ENCODE measurements around the gene C15orf39.

Gene C15orf39

DNA sequence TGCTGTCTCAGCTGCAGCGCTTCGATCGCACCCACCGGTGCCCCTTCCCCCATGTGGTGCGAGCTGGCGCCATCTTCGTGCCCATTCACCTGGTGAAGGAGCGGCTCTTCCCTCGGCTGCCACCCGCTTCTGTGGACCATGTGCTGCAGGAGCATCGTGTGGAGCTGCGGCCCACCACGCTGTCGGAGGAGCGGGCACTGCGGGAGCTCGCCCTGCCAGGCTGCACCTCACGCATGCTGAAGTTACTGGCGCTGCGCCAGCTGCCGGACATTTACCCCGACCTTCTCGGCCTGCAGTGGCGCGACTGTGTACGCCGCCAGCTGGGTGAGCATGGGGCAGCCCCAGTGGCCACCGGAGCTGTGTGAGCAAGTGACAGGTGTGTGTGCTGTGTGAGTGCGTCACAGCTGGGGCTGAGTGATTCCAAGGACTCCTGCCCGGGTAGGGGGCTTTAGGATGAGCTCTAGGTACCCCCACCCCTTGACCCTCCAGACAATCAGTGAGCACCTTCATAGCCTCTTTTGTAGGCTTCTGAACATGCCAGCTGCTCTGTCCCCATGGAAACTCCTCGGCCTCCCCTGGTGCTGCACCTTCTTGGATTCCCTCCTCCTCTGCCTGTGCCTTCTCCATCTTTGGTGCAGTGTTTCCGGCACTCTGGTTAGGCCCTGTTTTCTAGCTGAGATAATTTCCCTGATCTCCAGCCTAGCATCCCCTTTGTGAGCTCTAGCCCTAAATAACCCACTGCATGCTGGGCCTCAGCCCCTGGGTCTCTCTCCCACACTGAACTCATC lies 7.0 kb downstream of the C15orf39 start:
- TF ChIP-seq ZNF324 (tag by site-specific recombination; IDR thresholded peaks at IDR 0.05) (no peak), ZNF624 (tag by site-specific recombination; IDR thresholded peaks at IDR 0.05) (no peak), ZBTB7A (tag by site-specific recombination; IDR thresholded peaks at IDR 0.05; ENCODE audit: low read depth) (no peak), ZBTB21 (tag by site-specific recombination; IDR thresholded peaks at IDR 0.05) (no peak)
- TF ChIP-seq, protein P1, sequence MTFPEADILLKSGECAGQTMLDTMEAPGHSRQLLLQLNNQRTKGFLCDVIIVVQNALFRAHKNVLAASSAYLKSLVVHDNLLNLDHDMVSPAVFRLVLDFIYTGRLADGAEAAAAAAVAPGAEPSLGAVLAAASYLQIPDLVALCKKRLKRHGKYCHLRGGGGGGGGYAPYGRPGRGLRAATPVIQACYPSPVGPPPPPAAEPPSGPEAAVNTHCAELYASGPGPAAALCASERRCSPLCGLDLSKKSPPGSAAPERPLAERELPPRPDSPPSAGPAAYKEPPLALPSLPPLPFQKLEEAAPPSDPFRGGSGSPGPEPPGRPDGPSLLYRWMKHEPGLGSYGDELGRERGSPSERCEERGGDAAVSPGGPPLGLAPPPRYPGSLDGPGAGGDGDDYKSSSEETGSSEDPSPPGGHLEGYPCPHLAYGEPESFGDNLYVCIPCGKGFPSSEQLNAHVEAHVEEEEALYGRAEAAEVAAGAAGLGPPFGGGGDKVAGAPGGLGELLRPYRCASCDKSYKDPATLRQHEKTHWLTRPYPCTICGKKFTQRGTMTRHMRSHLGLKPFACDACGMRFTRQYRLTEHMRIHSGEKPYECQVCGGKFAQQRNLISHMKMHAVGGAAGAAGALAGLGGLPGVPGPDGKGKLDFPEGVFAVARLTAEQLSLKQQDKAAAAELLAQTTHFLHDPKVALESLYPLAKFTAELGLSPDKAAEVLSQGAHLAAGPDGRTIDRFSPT (tag by site-specific recombination; IDR thresholded peaks at IDR 0.05) = peak; percentile 70; the same call in 1 of the 2 replicates
- H3K4me3 ChIP-seq (ENCODE audit: low read depth, low read length) = no peak overlapping the region
- no peak overlapping the region for H3K27ac ChIP-seq (ENCODE audit: extremely low read depth, low read depth, low read length)
- no peaks in the 10 kb centered on the region for H3K9me3 ChIP-seq (ENCODE audit: control insufficient read depth, insufficient read depth, low read depth, low read length)
- ChIA-PET POLR2A (interaction anchor here (0.6 to 1.3 kb wide), 7 partner anchors 8 to 696 kb away, joined by 3 to 5 read pairs (median 3); partner anchors contain the start of genes PPCDC and RPP25), CTCF (interaction anchor here (0.6 to 3.9 kb wide), 6 partner anchors 98 to 568 kb away, joined by 3 to 27 read pairs (median 4); no protein-coding TSS in a partner anchor)
- H3K4me1 ChIP-seq (ENCODE audit: control insufficient read depth, insufficient read depth, low read length) = peaks cover 13% of the 10 kb centered on the region
- H3K36me3 ChIP-seq (ENCODE audit: control insufficient read depth in 2 of 2, insufficient read depth in 1 of 2, low read length in 2 of 2) = peaks cover 15 to 83% of the 10 kb centered on the region in 2 experiments

DNA sequence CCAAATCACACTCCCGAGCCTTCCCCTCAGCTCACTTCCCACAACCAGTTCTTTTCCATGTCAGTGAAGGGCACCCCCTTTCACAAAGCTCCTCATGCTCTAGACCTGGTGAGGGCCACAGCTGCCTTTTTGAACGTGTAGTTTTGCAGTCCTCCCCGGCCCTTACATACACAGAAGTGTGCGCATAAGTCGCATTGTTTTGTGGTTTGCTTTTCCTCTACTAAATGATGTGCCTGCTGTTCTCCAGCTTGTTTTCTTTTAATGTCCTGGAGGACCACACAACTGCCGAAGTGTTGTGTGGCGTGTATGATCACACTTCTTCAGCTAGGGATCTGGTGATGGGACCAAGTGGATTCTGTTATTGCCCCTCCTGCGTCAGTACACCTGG lies 7.6 kb downstream of the C15orf39 start:
- ChIA-PET POLR2A (interaction anchor here (0.6 to 1.3 kb wide), 4 partner anchors 17 to 186 kb away, joined by 3 to 5 read pairs (median 4); partner anchors contain the start of gene PPCDC), CTCF (interaction anchor here (0.6 to 3.9 kb wide), 5 partner anchors 99 to 569 kb away, joined by 3 to 27 read pairs (median 5); no protein-coding TSS in a partner anchor)
- H3K27ac ChIP-seq (ENCODE audit: extremely low read depth, low read depth, low read length) = no peak overlapping the region
- H3K9me3 ChIP-seq (ENCODE audit: control insufficient read depth, insufficient read depth, low read depth, low read length) = no peaks in the 10 kb centered on the region
- H3K4me3 ChIP-seq (ENCODE audit: low read depth, low read length) = no peak overlapping the region
- TF ChIP-seq TCF7L2 (IDR thresholded peaks at IDR 0.05; ENCODE audit: borderline replicate concordance, low read depth, low read length) = no peak
- TF ChIP-seq, protein P2, sequence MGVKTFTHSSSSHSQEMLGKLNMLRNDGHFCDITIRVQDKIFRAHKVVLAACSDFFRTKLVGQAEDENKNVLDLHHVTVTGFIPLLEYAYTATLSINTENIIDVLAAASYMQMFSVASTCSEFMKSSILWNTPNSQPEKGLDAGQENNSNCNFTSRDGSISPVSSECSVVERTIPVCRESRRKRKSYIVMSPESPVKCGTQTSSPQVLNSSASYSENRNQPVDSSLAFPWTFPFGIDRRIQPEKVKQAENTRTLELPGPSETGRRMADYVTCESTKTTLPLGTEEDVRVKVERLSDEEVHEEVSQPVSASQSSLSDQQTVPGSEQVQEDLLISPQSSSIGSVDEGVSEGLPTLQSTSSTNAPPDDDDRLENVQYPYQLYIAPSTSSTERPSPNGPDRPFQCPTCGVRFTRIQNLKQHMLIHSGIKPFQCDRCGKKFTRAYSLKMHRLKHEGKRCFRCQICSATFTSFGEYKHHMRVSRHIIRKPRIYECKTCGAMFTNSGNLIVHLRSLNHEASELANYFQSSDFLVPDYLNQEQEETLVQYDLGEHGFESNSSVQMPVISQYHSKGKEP (tag by site-specific recombination; IDR thresholded peaks at IDR 0.05) = peak; percentile 70; the same call in 1 of the 2 replicates
- peaks cover 7% of the 10 kb centered on the region for H3K4me1 ChIP-seq (ENCODE audit: control insufficient read depth, insufficient read depth, low read length)
- peaks cover 15 to 83% of the 10 kb centered on the region in 2 experiments for H3K36me3 ChIP-seq (ENCODE audit: control insufficient read depth in 2 of 2, insufficient read depth in 1 of 2, low read length in 2 of 2)

GRCh38 chr15:75210811-75211230 lies 9.1 kb downstream of the C15orf39 start:
- no peak overlapping the region; the same call in 1 of the 2 replicates for H3K27ac ChIP-seq (ENCODE audit: extremely low read depth, low read depth, low read length)
- no peaks in the 10 kb centered on the region for H3K4me1 ChIP-seq (ENCODE audit: control insufficient read depth, insufficient read depth, low read length)
- peaks cover 10 to 76% of the 10 kb centered on the region in 2 experiments for H3K36me3 ChIP-seq (ENCODE audit: control insufficient read depth in 2 of 2, insufficient read depth in 1 of 2, low read length in 2 of 2)
- H3K9me3 ChIP-seq (ENCODE audit: control insufficient read depth, insufficient read depth, low read depth, low read length) = no peaks in the 10 kb centered on the region
- H3K4me3 ChIP-seq (ENCODE audit: low read depth, low read length) = no peak overlapping the region
- ChIA-PET POLR2A (interaction anchor here (1.8 kb wide), 1 partner anchor 9 kb away, joined by 7 read pairs; the partner anchor contains the start of gene C15orf39), CTCF (interaction anchor here (3.9 kb wide), 1 partner anchor 181 kb away, joined by 27 read pairs; no protein-coding TSS in a partner anchor)
- TF ChIP-seq SETDB1 (IDR thresholded peaks at IDR 0.05; ENCODE audit: insufficient read length, low read length) (no peak), SCRT2 (tag by site-specific recombination; IDR thresholded peaks at IDR 0.05) (peak; percentile 70)

DNA sequence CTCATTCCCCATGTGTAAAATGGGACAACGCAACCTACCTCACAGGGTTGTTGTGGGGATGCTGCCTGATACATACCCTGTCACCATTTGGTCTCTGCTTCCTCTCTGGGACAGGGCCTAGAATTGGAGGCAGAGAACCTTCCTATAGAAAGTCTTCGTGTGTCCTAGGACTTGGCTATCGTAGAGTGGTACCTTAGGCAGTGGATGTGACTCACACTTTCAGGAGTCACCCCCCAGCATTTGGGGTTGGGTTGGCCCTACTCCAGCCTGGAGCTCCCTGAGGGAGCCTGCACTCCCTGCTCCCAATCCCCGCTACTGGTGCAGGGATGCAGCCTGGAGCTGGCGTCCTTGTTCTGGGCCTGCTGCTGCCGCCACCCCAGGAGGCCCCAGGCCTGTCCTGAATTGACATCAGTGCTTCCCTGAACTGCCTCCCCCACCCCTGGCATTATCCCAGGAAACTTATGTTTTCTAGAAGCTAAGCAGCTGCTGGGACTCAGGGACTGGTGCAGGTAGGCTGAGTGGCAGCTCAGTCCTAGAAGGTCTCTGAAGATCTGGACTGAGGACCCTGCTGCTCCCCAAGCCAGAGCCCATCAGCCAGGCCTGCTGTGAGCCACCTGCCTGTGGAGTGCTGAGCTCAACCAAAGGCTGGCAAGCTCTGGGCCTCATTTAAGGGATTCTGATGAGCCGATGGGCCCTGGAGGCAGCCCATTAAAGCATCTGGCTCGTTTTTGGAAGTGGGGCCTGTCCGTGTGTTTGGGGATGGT lies 9.9 kb downstream of the C15orf39 start:
- H3K36me3 ChIP-seq (ENCODE audit: control insufficient read depth in 2 of 2, insufficient read depth in 1 of 2, low read length in 2 of 2) = peaks cover 10 to 68% of the 10 kb centered on the region in 2 experiments
- POLR2A ChIA-PET = interaction anchor here (1.8 kb wide), 1 partner anchor 10 kb away, joined by 7 read pairs; the partner anchor contains the start of gene C15orf39
- TF ChIP-seq GLIS2 (tag by site-specific recombination; IDR thresholded peaks at IDR 0.05) = peak; percentile 35; the same call in 1 of the 2 replicates
- no peak for TF ChIP-seq ZNF514 (tag by site-specific recombination; IDR thresholded peaks at IDR 0.05)
- TF ChIP-seq ZNF560 (tag by site-specific recombination; IDR thresholded peaks at IDR 0.05; ENCODE audit: borderline replicate concordance) = no peak
- TF ChIP-seq, protein P3, sequence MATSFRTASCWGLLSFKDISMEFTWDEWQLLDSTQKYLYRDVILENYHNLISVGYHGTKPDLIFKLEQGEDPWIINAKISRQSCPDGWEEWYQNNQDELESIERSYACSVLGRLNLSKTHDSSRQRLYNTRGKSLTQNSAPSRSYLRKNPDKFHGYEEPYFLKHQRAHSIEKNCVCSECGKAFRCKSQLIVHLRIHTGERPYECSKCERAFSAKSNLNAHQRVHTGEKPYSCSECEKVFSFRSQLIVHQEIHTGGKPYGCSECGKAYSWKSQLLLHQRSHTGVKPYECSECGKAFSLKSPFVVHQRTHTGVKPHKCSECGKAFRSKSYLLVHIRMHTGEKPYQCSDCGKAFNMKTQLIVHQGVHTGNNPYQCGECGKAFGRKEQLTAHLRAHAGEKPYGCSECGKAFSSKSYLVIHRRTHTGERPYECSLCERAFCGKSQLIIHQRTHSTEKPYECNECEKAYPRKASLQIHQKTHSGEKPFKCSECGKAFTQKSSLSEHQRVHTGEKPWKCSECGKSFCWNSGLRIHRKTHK (tag by site-specific recombination; IDR thresholded peaks at IDR 0.05) = no peak
- TF ChIP-seq ZNF18 (tag by site-specific recombination; IDR thresholded peaks at IDR 0.05) = no peak
- 0 out of 2 replicates have a peak, but pooled peaks have one; percentile 11 for TF ChIP-seq WT1 (tag by site-specific recombination; IDR thresholded peaks at IDR 0.05)
- TF ChIP-seq ZNF501 (tag by site-specific recombination; IDR thresholded peaks at IDR 0.05) = no peak
- TF ChIP-seq SCRT2 (tag by site-specific recombination; IDR thresholded peaks at IDR 0.05) = no peak
- TF ChIP-seq ZIC2 (tag by site-specific recombination; IDR thresholded peaks at IDR 0.05) = peak; percentile 67

More for the DNA sequence above, 9.9 kb downstream of the C15orf39 start:
- H3K4me3 ChIP-seq (ENCODE audit: low read depth, low read length) = no peak overlapping the region
- H3K9me3 ChIP-seq (ENCODE audit: control insufficient read depth, insufficient read depth, low read depth, low read length) = no peaks in the 10 kb centered on the region
- CTCF ChIA-PET = interaction anchor here (0.6 to 3.9 kb wide), 2 partner anchors 182 to 604 kb away, joined by 3 to 27 read pairs; no protein-coding TSS in a partner anchor
- no peaks in the 10 kb centered on the region for H3K4me1 ChIP-seq (ENCODE audit: control insufficient read depth, insufficient read depth, low read length)
- H3K27ac ChIP-seq (ENCODE audit: extremely low read depth, low read depth, low read length) = no peak overlapping the region

All from HEK293 (cell line).